Testis (tissue), 2 donors: ENCODE data around the gene RAD1.

ENCODE experiments used
- CTCF ChIP-seq, 3 experiments: fragments of 450-650 bp in 2 of 3; fragments of 200-600 bp in 1 of 3; sonication (generic) in 1 of 3; IDR thresholded peaks; one replicate each; pipeline ENCODE4 v1.5.1; 2016 to 2019; ENCODE audit warnings: antibody characterized with exemption in 3 of 3, mild to moderate bottlenecking in 2 of 3, moderate library complexity in 1 of 3
- POLR2A ChIP-seq: fragments of 450-650 bp; IDR thresholded peaks from one replicate; pipeline ENCODE4 v1.6.1; 2017; ENCODE audit warnings: antibody characterized with exemption, mild to moderate bottlenecking, moderate library complexity

DNA sequence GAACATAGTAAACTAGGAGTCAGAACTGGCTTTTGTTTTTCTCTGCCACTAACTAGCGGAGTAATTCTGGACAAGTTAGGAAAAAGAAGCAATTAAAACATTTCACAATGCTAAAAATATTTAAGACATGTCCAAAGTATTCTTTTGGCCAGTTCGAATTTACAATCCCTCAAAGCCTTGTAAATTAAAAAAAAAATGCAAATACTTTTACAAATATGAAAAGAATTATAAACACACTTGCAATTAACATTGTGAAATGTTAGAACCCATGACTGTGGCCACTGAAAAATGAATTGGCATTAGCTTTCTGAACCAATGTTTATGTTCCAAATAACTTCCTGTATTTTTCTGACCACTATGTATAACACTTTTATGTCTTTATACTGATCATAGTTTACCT, 2.2 kb downstream of the RAD1 start:
- TF ChIP-seq POLR2A = no peak
- TF ChIP-seq CTCF (IDR thresholded peaks at IDR 0.05) = no peak
